ENCODE data around the gene DST. TPM values are rescaled to one million over a fixed set of nuclear protein-coding genes. Genes with fewer than 3 reads are reported as not detected.

Gene DST
- total and polyA plus RNA-seq, 2 donors (not counting 1 experiment from before 2014, with no cell fraction given) = 78.6 to 670 TPM

DNA sequence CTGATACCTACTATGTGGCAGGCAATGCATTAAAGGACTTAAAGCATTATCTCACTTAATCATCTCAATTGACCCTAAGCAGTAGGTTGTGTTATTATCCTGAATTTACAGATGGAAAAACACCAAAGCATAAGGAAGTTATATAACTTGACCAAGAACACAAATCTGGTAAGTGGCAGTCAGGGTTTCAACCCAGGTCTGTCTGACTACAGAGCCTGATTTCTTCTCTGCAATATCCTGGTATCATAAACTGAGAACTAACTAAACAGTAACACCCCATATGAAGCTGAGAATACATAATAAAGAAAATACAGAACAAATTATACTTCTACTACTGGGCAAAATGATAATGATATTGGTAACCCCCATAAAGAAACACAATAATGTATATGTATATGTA lies 13.8 kb upstream of the DST start:
- no peak overlapping the region for H2AFZ ChIP-seq (ENCODE audit: low read length)
- TF ChIP-seq, protein P1, sequence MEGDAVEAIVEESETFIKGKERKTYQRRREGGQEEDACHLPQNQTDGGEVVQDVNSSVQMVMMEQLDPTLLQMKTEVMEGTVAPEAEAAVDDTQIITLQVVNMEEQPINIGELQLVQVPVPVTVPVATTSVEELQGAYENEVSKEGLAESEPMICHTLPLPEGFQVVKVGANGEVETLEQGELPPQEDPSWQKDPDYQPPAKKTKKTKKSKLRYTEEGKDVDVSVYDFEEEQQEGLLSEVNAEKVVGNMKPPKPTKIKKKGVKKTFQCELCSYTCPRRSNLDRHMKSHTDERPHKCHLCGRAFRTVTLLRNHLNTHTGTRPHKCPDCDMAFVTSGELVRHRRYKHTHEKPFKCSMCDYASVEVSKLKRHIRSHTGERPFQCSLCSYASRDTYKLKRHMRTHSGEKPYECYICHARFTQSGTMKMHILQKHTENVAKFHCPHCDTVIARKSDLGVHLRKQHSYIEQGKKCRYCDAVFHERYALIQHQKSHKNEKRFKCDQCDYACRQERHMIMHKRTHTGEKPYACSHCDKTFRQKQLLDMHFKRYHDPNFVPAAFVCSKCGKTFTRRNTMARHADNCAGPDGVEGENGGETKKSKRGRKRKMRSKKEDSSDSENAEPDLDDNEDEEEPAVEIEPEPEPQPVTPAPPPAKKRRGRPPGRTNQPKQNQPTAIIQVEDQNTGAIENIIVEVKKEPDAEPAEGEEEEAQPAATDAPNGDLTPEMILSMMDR (conservative IDR thresholded peaks at IDR 0.05 in 1 of 2, IDR thresholded peaks at IDR 0.05 in 1 of 2; ENCODE audit: low read depth in 1 of 2, low read length in 2 of 2) = no peak
- TF ChIP-seq EZH2 (IDR thresholded peaks at IDR 0.05; ENCODE audit: low read length, missing control alignments) = no peak
- no peak overlapping the region for H3K4me2 ChIP-seq (ENCODE audit: extremely low read depth, insufficient read depth, low read length)
- no peaks in the 10 kb centered on the region for H3K27me3 ChIP-seq (ENCODE audit: control insufficient read depth, insufficient read depth, low read length)
- no peak overlapping the region for H3K27ac ChIP-seq (ENCODE audit: insufficient read depth, low read length)
- peaks cover 7% of the 10 kb centered on the region for H3K4me1 ChIP-seq (ENCODE audit: control insufficient read depth, extremely low read depth, insufficient read depth, low read length)
- no peaks in the 10 kb centered on the region for H4K20me1 ChIP-seq (ENCODE audit: control insufficient read depth, extremely low read depth, insufficient read depth, low read length)
- no peaks in the 10 kb centered on the region for H3K9me3 ChIP-seq (ENCODE audit: control insufficient read depth, insufficient read depth, low read depth, low read length)
- H3K4me3 ChIP-seq (replicated peaks in 1 of 4; ENCODE audit: control extremely low read depth in 1 of 4, insufficient read depth in 1 of 4, low read depth in 3 of 4, low read length in 4 of 4) = no peak overlapping the region
- peaks cover 2% of the 10 kb centered on the region for H3K36me3 ChIP-seq (ENCODE audit: control insufficient read depth, insufficient read depth, low read length)
- no peak for DNase-seq (ENCODE audit: low read depth in 2 of 2)
- no peak overlapping the region for H3K9ac ChIP-seq (ENCODE audit: insufficient read depth, low read length)
- peaks cover 46% of the 10 kb centered on the region for H3K79me2 ChIP-seq (ENCODE audit: control insufficient read depth, insufficient read depth, low read length)

DNA sequence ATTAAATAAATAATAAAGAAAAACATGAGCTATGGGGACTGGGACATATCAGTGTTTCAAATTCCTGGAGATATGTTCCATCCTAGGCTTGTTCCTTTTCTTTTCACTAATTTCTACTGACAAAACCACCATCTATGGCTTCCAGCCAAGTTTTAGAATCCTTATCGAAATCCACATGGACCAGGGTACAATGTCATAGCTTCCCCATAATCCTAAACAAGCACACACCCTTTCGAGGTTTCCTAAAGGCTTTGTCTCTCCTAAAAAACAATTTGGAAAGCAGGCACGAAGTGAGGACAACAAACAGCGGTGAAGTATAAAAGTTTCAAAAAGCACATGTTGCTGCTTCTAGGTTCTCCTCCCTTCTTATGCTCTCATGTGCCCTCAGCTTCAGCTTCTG lies 13.3 kb upstream of the DST start:
- Histone ChIP-seq H3K9me3 (ENCODE audit: control insufficient read depth, insufficient read depth, low read depth, low read length) (no peaks in the 10 kb centered on the region), H3K4me2 (ENCODE audit: extremely low read depth, insufficient read depth, low read length) (no peak overlapping the region), H3K9ac (ENCODE audit: insufficient read depth, low read length) (no peak overlapping the region), H3K36me3 (ENCODE audit: control insufficient read depth, insufficient read depth, low read length) (peaks cover 2% of the 10 kb centered on the region), H3K79me2 (ENCODE audit: control insufficient read depth, insufficient read depth, low read length) (peaks cover 46% of the 10 kb centered on the region), H3K4me3 (replicated peaks in 1 of 4; ENCODE audit: control extremely low read depth in 1 of 4, insufficient read depth in 1 of 4, low read depth in 3 of 4, low read length in 4 of 4) (no peak overlapping the region), H3K27me3 (ENCODE audit: control insufficient read depth, insufficient read depth, low read length) (no peaks in the 10 kb centered on the region), H3K27ac (ENCODE audit: insufficient read depth, low read length) (no peak overlapping the region), H2AFZ (ENCODE audit: low read length) (no peak overlapping the region), H3K4me1 (ENCODE audit: control insufficient read depth, extremely low read depth, insufficient read depth, low read length) (peaks cover 7% of the 10 kb centered on the region), H4K20me1 (ENCODE audit: control insufficient read depth, extremely low read depth, insufficient read depth, low read length) (no peaks in the 10 kb centered on the region)
- no peak for TF ChIP-seq EZH2 (IDR thresholded peaks at IDR 0.05; ENCODE audit: low read length, missing control alignments)
- TF ChIP-seq, protein P1 (conservative IDR thresholded peaks at IDR 0.05 in 1 of 2, IDR thresholded peaks at IDR 0.05 in 1 of 2; ENCODE audit: low read depth in 1 of 2, low read length in 2 of 2) = no peak
- no peak for DNase-seq (ENCODE audit: low read depth in 2 of 2)

DNA sequence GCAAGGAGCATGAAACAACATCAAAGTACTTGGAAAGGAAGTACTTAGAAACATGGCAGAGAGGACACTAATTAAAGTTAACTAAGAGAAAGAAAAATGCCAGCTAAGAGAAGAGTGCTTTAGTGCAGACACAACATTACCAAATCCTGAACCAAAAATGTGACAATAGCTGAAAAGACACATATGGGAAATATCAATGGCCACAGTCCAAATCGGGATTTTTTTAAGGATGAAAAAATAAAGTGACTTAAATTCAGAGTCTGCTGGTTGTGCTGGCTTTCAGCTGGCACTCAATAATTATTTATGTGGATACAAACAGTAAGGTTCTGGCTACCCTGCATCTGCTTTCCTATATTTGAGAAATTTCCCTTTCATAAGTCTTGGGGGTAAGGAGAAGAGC lies 12.6 kb upstream of the DST start:
- no peak overlapping the region for H3K4me3 ChIP-seq (replicated peaks in 1 of 4; ENCODE audit: control extremely low read depth in 1 of 4, insufficient read depth in 1 of 4, low read depth in 3 of 4, low read length in 4 of 4)
- H3K36me3 ChIP-seq (ENCODE audit: control insufficient read depth, insufficient read depth, low read length) = peaks cover 2% of the 10 kb centered on the region
- H3K27ac ChIP-seq (ENCODE audit: insufficient read depth, low read length) = no peak overlapping the region
- H3K9ac ChIP-seq (ENCODE audit: insufficient read depth, low read length) = no peak overlapping the region
- DNase-seq (ENCODE audit: low read depth in 2 of 2) = peak in 1 of 2 donors; percentile 64
- H3K4me2 ChIP-seq (ENCODE audit: extremely low read depth, insufficient read depth, low read length) = no peak overlapping the region
- H2AFZ ChIP-seq (ENCODE audit: low read length) = no peak overlapping the region
- H4K20me1 ChIP-seq (ENCODE audit: control insufficient read depth, extremely low read depth, insufficient read depth, low read length) = no peaks in the 10 kb centered on the region
- H3K79me2 ChIP-seq (ENCODE audit: control insufficient read depth, insufficient read depth, low read length) = peaks cover 44% of the 10 kb centered on the region
- H3K4me1 ChIP-seq (ENCODE audit: control insufficient read depth, extremely low read depth, insufficient read depth, low read length) = peaks cover 7% of the 10 kb centered on the region
- H3K27me3 ChIP-seq (ENCODE audit: control insufficient read depth, insufficient read depth, low read length) = no peaks in the 10 kb centered on the region
- H3K9me3 ChIP-seq (ENCODE audit: control insufficient read depth, insufficient read depth, low read depth, low read length) = no peaks in the 10 kb centered on the region
- no peak for TF ChIP-seq EZH2 (IDR thresholded peaks at IDR 0.05; ENCODE audit: low read length, missing control alignments)
- TF ChIP-seq, protein P1 (conservative IDR thresholded peaks at IDR 0.05 in 1 of 2, IDR thresholded peaks at IDR 0.05 in 1 of 2; ENCODE audit: low read depth in 1 of 2, low read length in 2 of 2) = no peak
